Measurements from ENCODE around the gene KLHL14.

- TF ChIP-seq SKI (IDR thresholded peaks at IDR 0.05; ENCODE audit: partially characterized antibody), result no peak
- no peak for TF ChIP-seq ZNF83 (CRISPR knock-in tag; IDR thresholded peaks at IDR 0.05; ENCODE audit: borderline replicate concordance)
- TF ChIP-seq POLR2AphosphoS5 (IDR thresholded peaks at IDR 0.05; ENCODE audit: low read depth, low read length), result no peak
- no peak for TF ChIP-seq SP1 (IDR thresholded peaks at IDR 0.05)
- no peak for TF ChIP-seq SP1 (CRISPR knock-in tag; IDR thresholded peaks at IDR 0.05)
- no peak for TF ChIP-seq RAD21 (CRISPR knock-in tag; IDR thresholded peaks at IDR 0.05)
- TF ChIP-seq CHD2 (IDR thresholded peaks at IDR 0.05; ENCODE audit: low read depth, low read length), result no peak
- TF ChIP-seq JUND (CRISPR knock-in tag; IDR thresholded peaks at IDR 0.05), result no peak
Measured at GRCh38 chr18:32753656-32754260, 19.1 kb downstream of the KLHL14 start.

Data from HepG2 (cell line).